Stomach (tissue), 9 donors: ENCODE results near the gene CD19. TPM values are rescaled to one million over a fixed set of nuclear protein-coding genes. Genes with fewer than 3 reads are reported as not detected.

Experiments
- DNase-seq, 2 donors: peaks; one replicate each; pipeline versions ENCODE4 v3.0.0 to v3.0.0-alpha.2; 2013 to 2019
- H3K27ac ChIP-seq, 5 donors: fragments of 200-600 bp in 4 of 5; sonication (generic) in 4 of 5; one replicate each; pipeline ENCODE4 v1.5.1; 2013 to 2019; ENCODE audit warnings: mild to moderate bottlenecking in 1 of 5, moderate library complexity in 1 of 5
- H3K27me3 ChIP-seq, 3 donors: fragments of 200-600 bp; sonication (generic); one replicate each; pipeline ENCODE4 v1.5.1; 2017 to 2019; ENCODE audit warnings: mixed run types in 1 of 3
- H3K36me3 ChIP-seq, 4 donors: fragments of 200-600 bp; sonication (generic); 1 replicate in 3 of 4; 2 replicates in 1 of 4; pipeline ENCODE4 v1.5.1; 2016 to 2019
- H3K4me1 ChIP-seq, 4 donors: fragments of 200-600 bp; sonication (generic); one replicate each; pipeline ENCODE4 v1.5.1; 2016 to 2019
- H3K4me3 ChIP-seq, 4 donors: fragments of 200-600 bp; sonication (generic) in 3 of 4; one replicate each; pipeline ENCODE4 v1.5.1; 2016 to 2019; ENCODE audit warnings: mild to moderate bottlenecking in 1 of 4
- H3K9me3 ChIP-seq, 4 donors: fragments of 200-600 bp; sonication (generic); one replicate each; pipeline ENCODE4 v1.5.1; 2016 to 2019
- EP300 ChIP-seq: sonication (generic); formaldehyde crosslinking; IDR thresholded peaks from one replicate; pipeline ENCODE4 v1.6.1; 2017; ENCODE audit warnings: antibody characterized with exemption
- POLR2A ChIP-seq, 4 donors: fragments of 450-650 bp; IDR thresholded peaks; one replicate each; pipeline ENCODE4 v1.6.1; 2016; ENCODE audit warnings: antibody characterized with exemption in 4 of 4, control low read depth in 2 of 4, mild to moderate bottlenecking in 1 of 4, moderate library complexity in 1 of 4
- POLR2AphosphoS5 ChIP-seq, 3 donors: sonication (generic); formaldehyde crosslinking; IDR thresholded peaks; one replicate each; pipeline ENCODE4 v1.6.1; 2016; ENCODE audit warnings: antibody characterized with exemption in 3 of 3
- WGBS, 5 donors: extraction: QIAGEN DNeasy Blood & Tissue Kit in 3 of 5; methylation state at CpG; one replicate each; pipeline versions ENCODE4 v1.1.5 to v1.1.7; 2013 to 2018; 5-methylcytosine and 5-hydroxymethylcytosine counted together
- intact Hi-C: fragments of 100-400 bp; cut with DNase I; formaldehyde crosslinking; loops from one replicate; pipeline ENCODE4 v1.15.1; 2023; ENCODE audit warnings: low total_unique reads
- polyA plus RNA-seq, 3 donors: library from polyadenylated mRNA; stranded (reverse); fragments of 200-250 nt; gene quantifications; one replicate each; pipeline ENCODE4 v1.2.3, GENCODE V29; 2013
- total RNA-seq, 5 donors: library from RNA; depleted of rRNA; stranded (reverse); fragments of >200 nt; gene quantifications; one replicate each; pipeline versions ENCODE4 v1.1.0 to v1.2.3, GENCODE V29; 2014 to 2016
- TF ChIP-seq, protein P1 (sequence below), 7 experiments: fragments of 450-650 bp in 4 of 7; fragments of 200-600 bp in 3 of 7; sonication (generic) in 3 of 7; IDR thresholded peaks; one replicate each; pipeline ENCODE4 v1.5.1; 2016 to 2019; ENCODE audit warnings: antibody characterized with exemption in 7 of 7, control low read depth in 2 of 7, mild to moderate bottlenecking in 1 of 7
- donor health status: healthy with polysubstance abuse.
- donor health status: Bipolar disorder and iron deficiency.
- donor health status: healthy.

Gene CD19
- total and polyA plus RNA-seq, 8 donors = 0.29 to 3.8 (median 0.56) TPM; not detected in 3

GRCh38 chr16:28895609-28896008 lies 36.2 kb upstream of the CD19 start:
- 88 to 93% (median 90%) methylated on average over 4 of the region's 4 CpGs for WGBS, 5 donors
- Histone ChIP-seq H3K36me3 (peaks cover 0 to 6% (median 2%) of the 10 kb centered on the region in 4 donors), H3K27ac (no peak overlapping the region), H3K4me1 (no peaks in the 10 kb centered on the region), H3K27me3 (no peaks in the 10 kb centered on the region), H3K9me3 (no peaks in the 10 kb centered on the region), H3K4me3 (no peak overlapping the region)
- DNase-seq = no peak
- intact Hi-C loops = no loop called here
- TF ChIP-seq POLR2A (IDR thresholded peaks at IDR 0.05) = no peak
- no peak for TF ChIP-seq EP300
- TF ChIP-seq, protein P1, sequence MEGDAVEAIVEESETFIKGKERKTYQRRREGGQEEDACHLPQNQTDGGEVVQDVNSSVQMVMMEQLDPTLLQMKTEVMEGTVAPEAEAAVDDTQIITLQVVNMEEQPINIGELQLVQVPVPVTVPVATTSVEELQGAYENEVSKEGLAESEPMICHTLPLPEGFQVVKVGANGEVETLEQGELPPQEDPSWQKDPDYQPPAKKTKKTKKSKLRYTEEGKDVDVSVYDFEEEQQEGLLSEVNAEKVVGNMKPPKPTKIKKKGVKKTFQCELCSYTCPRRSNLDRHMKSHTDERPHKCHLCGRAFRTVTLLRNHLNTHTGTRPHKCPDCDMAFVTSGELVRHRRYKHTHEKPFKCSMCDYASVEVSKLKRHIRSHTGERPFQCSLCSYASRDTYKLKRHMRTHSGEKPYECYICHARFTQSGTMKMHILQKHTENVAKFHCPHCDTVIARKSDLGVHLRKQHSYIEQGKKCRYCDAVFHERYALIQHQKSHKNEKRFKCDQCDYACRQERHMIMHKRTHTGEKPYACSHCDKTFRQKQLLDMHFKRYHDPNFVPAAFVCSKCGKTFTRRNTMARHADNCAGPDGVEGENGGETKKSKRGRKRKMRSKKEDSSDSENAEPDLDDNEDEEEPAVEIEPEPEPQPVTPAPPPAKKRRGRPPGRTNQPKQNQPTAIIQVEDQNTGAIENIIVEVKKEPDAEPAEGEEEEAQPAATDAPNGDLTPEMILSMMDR (IDR thresholded peaks at IDR 0.05) = no peak
- no peak for TF ChIP-seq POLR2AphosphoS5 (IDR thresholded peaks at IDR 0.05)

GRCh38 chr16:28897826-28898225 lies 33.9 kb upstream of the CD19 start:
- WGBS, 5 donors = 83 to 98% (median 91%) methylated on average over 4 of the region's 4 CpGs
- intact Hi-C loops = no loop called here
- TF ChIP-seq POLR2AphosphoS5 (IDR thresholded peaks at IDR 0.05) (no peak), POLR2A (IDR thresholded peaks at IDR 0.05) (no peak), EP300 (no peak)
- TF ChIP-seq, protein P1 (IDR thresholded peaks at IDR 0.05) = no peak

DNA sequence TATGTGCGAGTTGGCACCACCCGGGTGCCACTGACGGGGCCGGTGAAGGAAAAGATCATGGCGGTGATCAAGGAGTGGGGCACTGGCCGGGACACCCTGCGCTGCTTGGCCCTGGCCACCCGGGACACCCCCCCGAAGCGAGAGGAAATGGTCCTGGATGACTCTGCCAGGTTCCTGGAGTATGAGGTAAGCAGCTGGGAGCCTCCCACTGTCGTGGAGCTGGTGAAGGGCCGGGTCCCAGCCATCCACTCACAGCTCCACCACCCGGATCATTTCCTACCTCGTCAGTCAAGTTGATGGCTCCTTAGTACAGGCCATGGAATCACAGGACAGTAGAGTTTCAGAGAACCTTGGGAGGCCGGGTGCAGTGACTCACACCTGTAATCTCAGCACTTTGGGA lies 33.5 kb upstream of the CD19 start:
- no peak overlapping the region for H3K4me3 ChIP-seq
- no peaks in the 10 kb centered on the region for H3K9me3 ChIP-seq
- DNase-seq = no peak
- H3K27ac ChIP-seq = no peak overlapping the region
- no peaks in the 10 kb centered on the region for H3K27me3 ChIP-seq
- WGBS, 5 donors = 84 to 91% (median 90%) methylated on average over 10 to 15 of the region's 15 CpGs
- peaks cover 0 to 6% (median 2%) of the 10 kb centered on the region in 4 donors for H3K36me3 ChIP-seq
- intact Hi-C loops = no loop called here
- TF ChIP-seq EP300 = no peak
- TF ChIP-seq POLR2A (IDR thresholded peaks at IDR 0.05) = no peak
- no peak for TF ChIP-seq POLR2AphosphoS5 (IDR thresholded peaks at IDR 0.05)
- TF ChIP-seq, protein P1 (IDR thresholded peaks at IDR 0.05) = no peak
- H3K4me1 ChIP-seq = no peaks in the 10 kb centered on the region

More at GRCh38 chr16:28897826-28898225, 33.9 kb upstream of the CD19 start:
- Histone ChIP-seq H3K4me3 (no peak overlapping the region), H3K4me1 (no peaks in the 10 kb centered on the region), H3K27ac (no peak overlapping the region), H3K27me3 (no peaks in the 10 kb centered on the region), H3K36me3 (peaks cover 0 to 6% (median 2%) of the 10 kb centered on the region in 4 donors), H3K9me3 (no peaks in the 10 kb centered on the region)
- DNase-seq = no peak

- DNase-seq = no peak
- H3K9me3 ChIP-seq = no peaks in the 10 kb centered on the region
- no peaks in the 10 kb centered on the region for H3K27me3 ChIP-seq
- no peak overlapping the region for H3K27ac ChIP-seq
- 84 to 91% (median 87%) methylated on average over 4 of the region's 4 CpGs for WGBS, 5 donors
- no peaks in the 10 kb centered on the region for H3K4me1 ChIP-seq
- peaks cover 0 to 8% (median 4%) of the 10 kb centered on the region in 4 donors for H3K36me3 ChIP-seq
- H3K4me3 ChIP-seq = no peak overlapping the region
- intact Hi-C loops = no loop called here
- TF ChIP-seq EP300 (no peak), POLR2AphosphoS5 (IDR thresholded peaks at IDR 0.05) (no peak), POLR2A (IDR thresholded peaks at IDR 0.05) (no peak)
- TF ChIP-seq, protein P1 (IDR thresholded peaks at IDR 0.05) = no peak
These were observed 32.8 kb upstream of the CD19 start for GRCh38 chr16:28898942-28899341.
